Measurements from ENCODE around the gene WNT7B.

- TF ChIP-seq CTCF (IDR thresholded peaks at IDR 0.05) (no peak), POLR2A (IDR thresholded peaks at IDR 0.05) (no peak)
Observed at GRCh38 chr22:46019351-46019750, 42.4 kb upstream of the WNT7B start.
